K562 (cell line): ENCODE data around the gene PRPF8. TPM values are rescaled to one million over a fixed set of nuclear protein-coding genes. Genes with fewer than 3 reads are reported as not detected.

Experiments
- ATAC-seq: fragments of 200-7000 bp; cut with Tn5 transposase; 3 replicates; pipeline ENCODE4 v1.9.1; 2020; ENCODE audit warnings: moderate library complexity
- Bru-seq: library from RNA; stranded (reverse); fragments of 400-500 nt; gene quantifications from one replicate; lab custom pipeline; 2021; lab: Mats Ljungman, UMichigan
- BruChase-seq, 2 experiments: library from RNA; stranded (reverse); fragments of 400-500 nt; gene quantifications; one replicate each; lab custom pipeline; 2021; lab: Mats Ljungman, UMichigan
- BruUV-seq: library from RNA; stranded (reverse); fragments of 400-500 nt; replicated peaks from 2 replicates; lab custom pipeline; 2021; lab: Mats Ljungman, UMichigan
- CTCF ChIA-PET: fragments of 300-600 bp; formaldehyde crosslinking; extraction: SDS; loops from one replicate; lab custom pipeline; 2021; ENCODE audit warnings: low intra/inter-chr PET ratio; lab: Yijun Ruan, JAX
- POLR2A ChIA-PET: fragments of 300-600, 350-650 bp; sonication (Branson Sonifier 250); formaldehyde crosslinking; extraction: SDS; loops from one replicate; lab custom pipeline; 2021; ENCODE audit warnings: antibody characterized with exemption, inconsistent platforms; lab: Yijun Ruan, JAX
- DNase-seq, 4 experiments: peaks; one replicate each; pipeline versions ENCODE4 v3.0.0 to v3.0.0-alpha.2; 2011 to 2018; ENCODE audit warnings: low spot score in 3 of 4, mixed read lengths in 3 of 4; ENCODE audit errors: extremely low read depth in 1 of 4
- FAIRE-seq: peaks from 2 replicates; lab custom pipeline; 2011; peaks lifted over from hg19 to GRCh38; lab: Jason Lieb, UNC
- H2AFZ ChIP-seq: 2 replicates; pipeline ENCODE4 v1.6.0; 2011; ENCODE audit warnings: low read depth, low read length, control low read depth, inconsistent platforms
- H3K27ac ChIP-seq: fragments of 200-600 bp; 3 replicates; pipeline ENCODE4 v1.8.0; 2011; ENCODE audit warnings: low read depth, mild to moderate bottlenecking, control low read depth, inconsistent platforms, low read length, moderate library complexity, mixed read lengths; ENCODE audit errors: extremely low read depth
- H3K27me3 ChIP-seq, 2 experiments: fragments of 300-600 bp in 1 of 2; 2 replicates in 1 of 2; 3 replicates in 1 of 2; pipeline versions ENCODE4 v1.6.0 to v1.8.0; 2011; ENCODE audit warnings: inconsistent platforms in 2 of 2, low read length in 2 of 2, mild to moderate bottlenecking in 1 of 2, mixed read lengths in 1 of 2, moderate library complexity in 1 of 2; ENCODE audit not compliant: control insufficient read depth in 2 of 2, insufficient read depth in 2 of 2
- H3K36me3 ChIP-seq: fragments of 300-600 bp; 3 replicates; pipeline ENCODE4 v1.8.0; 2011; ENCODE audit warnings: mild to moderate bottlenecking, low read length, inconsistent platforms; ENCODE audit not compliant: control insufficient read depth, insufficient read depth
- H3K4me1 ChIP-seq, 2 experiments: fragments of 200-600 bp in 1 of 2; replicated peaks in 1 of 2; 2 replicates in 1 of 2; 3 replicates in 1 of 2; pipeline versions ENCODE4 v1.5.1 to v1.8.0; 2011; ENCODE audit warnings: inconsistent platforms in 2 of 2, low read length in 2 of 2, mild to moderate bottlenecking in 1 of 2, mixed read lengths in 1 of 2, moderate library complexity in 1 of 2; ENCODE audit not compliant: control insufficient read depth in 2 of 2, insufficient read depth in 2 of 2
- H3K4me2 ChIP-seq: 2 replicates; pipeline ENCODE4 v1.6.1; 2011; ENCODE audit warnings: low read length, control low read depth, inconsistent platforms, mixed read lengths; ENCODE audit not compliant: insufficient read depth
- H3K4me3 ChIP-seq: fragments of 200-600 bp; sonication (generic), shearing (Covaris generic); 2 replicates; pipeline ENCODE4 v1.5.1; 2016; ENCODE audit warnings: control low read depth, inconsistent platforms
- H3K79me2 ChIP-seq: fragments of 200-600 bp; 3 replicates; pipeline ENCODE4 v1.8.0; 2011; ENCODE audit warnings: low read length, inconsistent platforms; ENCODE audit not compliant: control insufficient read depth, insufficient read depth
- H3K9ac ChIP-seq, 2 experiments: 2 replicates each; pipeline versions ENCODE4 v1.6.0 to v1.6.1; 2011; ENCODE audit warnings: low read depth in 2 of 2, low read length in 2 of 2, control low read depth in 1 of 2, inconsistent platforms in 1 of 2, mild to moderate bottlenecking in 1 of 2, mixed read lengths in 1 of 2; ENCODE audit not compliant: insufficient read depth in 1 of 2
- H3K9me1 ChIP-seq: one replicate; pipeline ENCODE4 v1.6.0; 2011; ENCODE audit warnings: inconsistent platforms, mild to moderate bottlenecking, low read length, moderate library complexity; ENCODE audit not compliant: control insufficient read depth, insufficient read depth
- H3K9me3 ChIP-seq: replicated peaks from 2 replicates; pipeline ENCODE4 v1.5.1; 2011; ENCODE audit warnings: low read depth, low read length, inconsistent platforms; ENCODE audit not compliant: control insufficient read depth, insufficient read depth
- H4K20me1 ChIP-seq: replicated peaks from 2 replicates; pipeline ENCODE4 v1.6.1; 2011; ENCODE audit warnings: low read length, inconsistent platforms, mixed read lengths; ENCODE audit not compliant: control insufficient read depth, insufficient read depth
- ARID3B ChIP-seq: fragments of 250-450 bp; sonication (Bioruptor Pico); IDR thresholded peaks from 2 replicates; pipeline ENCODE4 v1.4.0; 2020; ENCODE audit warnings: borderline replicate concordance
- HMGXB4 ChIP-seq: sonication (generic); formaldehyde crosslinking; IDR thresholded peaks from 2 replicates; pipeline ENCODE4 v1.8.1; 2023; ENCODE audit warnings: mild to moderate bottlenecking, missing genetic modification reagents
- KHSRP ChIP-seq: fragments of 450-650 bp; IDR thresholded peaks from 2 replicates; pipeline ENCODE4 v1.6.1; 2017
- MAX ChIP-seq: sonication (generic); formaldehyde crosslinking; IDR thresholded peaks from 2 replicates; pipeline ENCODE4 v1.9.0; 2022; ENCODE audit warnings: mild to moderate bottlenecking, missing genetic modification reagents
- MCM5 ChIP-seq: fragments of 450-650 bp; IDR thresholded peaks from 2 replicates; pipeline ENCODE4 v1.6.1; 2016; ENCODE audit warnings: low read depth
- PHF20 ChIP-seq: fragments of 450-650 bp; IDR thresholded peaks from 2 replicates; pipeline ENCODE4 v1.6.1; 2018; ENCODE audit not compliant: partially characterized antibody
- POLR3G ChIP-seq: IDR thresholded peaks from 2 replicates; pipeline ENCODE4 v1.6.1; 2011; ENCODE audit not compliant: insufficient read length, insufficient replicate concordance; ENCODE audit errors: extremely low read depth
- PRMT5 ChIP-seq: sonication (generic); formaldehyde crosslinking; IDR thresholded peaks from 2 replicates; pipeline ENCODE4 v1.5.0; 2020; ENCODE audit warnings: missing genetic modification reagents
- ZNF263 ChIP-seq: sonication (generic); formaldehyde crosslinking; IDR thresholded peaks from 2 replicates; pipeline ENCODE4 v1.8.0; 2022; ENCODE audit warnings: mild to moderate bottlenecking, missing genetic modification reagents, borderline replicate concordance
- WGBS: fragments of 100-300 bp; shearing (Covaris generic); methylation state at CpG from one replicate; pipeline ENCODE4 v1.1.6; 2016; ENCODE audit warnings: low coverage, mixed read lengths; ENCODE audit not compliant: insufficient coverage; ENCODE audit errors: missing lambda C conversion rate; 5-methylcytosine and 5-hydroxymethylcytosine counted together
- in situ Hi-C: fragments of 300-500 bp; cut with MboI; formaldehyde crosslinking; loops from 4 replicates; pipeline ENCODE4 v1.15.0; 2018; ENCODE audit warnings: inconsistent platforms, mixed read lengths
- intact Hi-C: fragments of 100-400 bp; cut with micrococcal nuclease; formaldehyde crosslinking; loops from 2 replicates; pipeline ENCODE4 v1.14.2; 2022
- long read RNA-seq, 3 experiments: library from polyadenylated mRNA in 2 of 3; library from RNA in 1 of 3; unstranded in 2 of 3; stranded (forward) in 1 of 3; transcript quantifications; one replicate each; pipeline ENCODE4 v2.0.0, GENCODE V29; 2019 to 2022
- polyA minus RNA-seq, 3 experiments: library from RNA; depleted of rRNA, polyadenylated mRNA; stranded (reverse); fragments of >200 nt; gene quantifications; 2 replicates each; pipeline ENCODE4 v1.2.3, GENCODE V29; 2011
- polyA plus RNA-seq, 8 experiments: library from polyadenylated mRNA; depleted of rRNA in 4 of 8; stranded (reverse) in 5 of 8; unstranded in 3 of 8; fragments of >200 nt; fragmentation: Nextera tagmentation in 2 of 8; fragmentation: Illumina TruSeq in 1 of 8; extraction: Ambion mirVana in 2 of 8; extraction: Trizol in 1 of 8; gene quantifications; 2 replicates each; pipeline versions ENCODE4 v1.2.1 to v1.2.3, GENCODE V29; 2011 to 2014; ENCODE audit warnings: inconsistent platforms in 1 of 8, missing spikeins in 1 of 8
- total RNA-seq, 7 experiments: library from RNA; depleted of rRNA in 6 of 7; stranded (reverse); fragments of >200 nt in 6 of 7; fragmentation: Illumina TruSeq in 2 of 7; extraction: Trizol in 2 of 7; gene quantifications; 2 replicates each; pipeline versions ENCODE4 v1.2.1 to v1.2.3, GENCODE V29; 2011 to 2021; ENCODE audit warnings: low replicate concordance in 1 of 7

PRPF8 gene
- total RNA-seq (2011; cell fraction: chromatin; rRNA removed; ENCODE audit: low replicate concordance), result 654 and 969 TPM in 2 replicates
- total RNA-seq (2011; cell fraction: nucleolus; rRNA removed), result 322 and 340 TPM in 2 replicates
- 351 and 363 TPM in 2 replicates for total RNA-seq (2011; cell fraction: nucleoplasm; rRNA removed)
- 85.9 and 111 TPM in 2 replicates for total RNA-seq (2014; rRNA removed)
- 64.3 and 72.1 TPM in 2 replicates for total RNA-seq (2014; rRNA removed; fragmentation: Illumina TruSeq; extraction: Trizol)
- 64.6 and 74.2 TPM in 2 replicates for total RNA-seq (2015; rRNA removed; fragmentation: Illumina TruSeq; extraction: Trizol)
- 278 and 294 TPM in 2 replicates for total RNA-seq (2021)
- 64.3 and 160 TPM in 2 replicates for polyA plus RNA-seq (2011; rRNA removed)
- 111 and 123 TPM in 2 replicates for polyA plus RNA-seq (2011; cell fraction: cytosol; rRNA removed)
- 279 and 287 TPM in 2 replicates for polyA plus RNA-seq (2011; cell fraction: nucleus; rRNA removed)
- 137 and 179 TPM in 2 replicates for polyA plus RNA-seq (2012)
- 208 and 224 TPM in 2 replicates for polyA plus RNA-seq (2014; fragmentation: Illumina TruSeq; extraction: Trizol)
- 100 to 1,000 TPM; 128 to 174 TPM for polyA plus RNA-seq (2014; fragmentation: Nextera tagmentation; extraction: Ambion mirVana)
- polyA plus RNA-seq (2014; rRNA removed), result 77.2 and 85.9 TPM in 2 replicates
- 219 and 329 TPM in 2 replicates for polyA minus RNA-seq (2011; rRNA and poly(A)+ RNA removed)
- polyA minus RNA-seq (2011; cell fraction: cytosol; rRNA and poly(A)+ RNA removed), result 406 and 503 TPM in 2 replicates
- 87.5 and 163 TPM in 2 replicates for polyA minus RNA-seq (2011; cell fraction: nucleus; rRNA and poly(A)+ RNA removed)
- Bru-seq, nascent RNA, result percentile 76 among the genes with signal in this experiment
- BruChase-seq, experiment 1, labeled RNA remaining after a 2-hour chase, result percentile 83 among the genes with signal in this experiment
- BruChase-seq, experiment 2, labeled RNA remaining after a 6-hour chase, result percentile 92 among the genes with signal in this experiment
- long read RNA-seq, experiment 1, full-length matches to known transcripts, result 3 of 294 reads
- long read RNA-seq, experiment 1, partial matches to known transcripts, result 282 of 294 reads
- long read RNA-seq, experiment 1, other reads (novel, unspliced or antisense), result 9 of 294 reads
- long read RNA-seq, experiment 2, full-length matches to known transcripts, result 41 of 163 reads
- long read RNA-seq, experiment 2, partial matches to known transcripts, result 89 of 163 reads
- long read RNA-seq, experiment 2, other reads (novel, unspliced or antisense), result 33 of 163 reads
- long read RNA-seq, experiment 3, partial matches to known transcripts, result 14 of 15 reads
- long read RNA-seq, experiment 3, other reads (novel, unspliced or antisense), result 1 of 15 reads

- H3K9me1 ChIP-seq, result peaks cover 4% of the 10 kb centered on the region
- ATAC-seq (peak; percentile 100), FAIRE-seq (peak; percentile 97), DNase-seq (peak; percentile 88 to 97 (median 93))
- H3K27me3 ChIP-seq, result no peaks in the 10 kb centered on the region
- H3K4me1 ChIP-seq, result peaks cover 6 to 11% of the 10 kb centered on the region in 2 experiments; a peak in 4 of 5 replicates
- peaks cover 46% of the 10 kb centered on the region for H3K79me2 ChIP-seq
- peak within 1 kb of the TSS; percentile 87 for H3K4me2 ChIP-seq
- H2AFZ ChIP-seq, result peak within 1 kb of the TSS; percentile 93
- H3K4me3 ChIP-seq, result peak within 1 kb of the TSS; percentile 94
- H3K9ac ChIP-seq, result peak within 1 kb of the TSS; percentile 86 to 94
- ChIA-PET CTCF (no interaction called here), POLR2A (interaction anchor here (0.6 to 1.3 kb wide), 6 partner anchors 8 to 160 kb away, joined by 3 to 9 read pairs (median 3); no protein-coding TSS in a partner anchor)
- H3K9me3 ChIP-seq, result no peaks in the 10 kb centered on the region
- whole genome bisulfite sequencing, result under 1% methylated on average over 65 of the region's 72 CpGs
- intact Hi-C loops (loop anchor here (5.0 kb wide), 1 partner anchor 33 kb away; no protein-coding TSS in a partner anchor), in situ Hi-C loops (no loop called here)
- peak within 1 kb of the TSS; percentile 84 for H3K27ac ChIP-seq
- peaks cover 40% of the 10 kb centered on the region for H3K36me3 ChIP-seq
- peaks cover 13% of the 10 kb centered on the region; the same call in 1 of the 2 replicates for H4K20me1 ChIP-seq
- BruUV-seq, result TSS peak; percentile 46
- TF ChIP-seq ARID3B (CRISPR knock-in tag) (no peak), MAX (CRISPR knock-in tag) (peak; percentile 48; the same call in 1 of the 2 replicates), PRMT5 (no peak), POLR3G (no peak), MCM5 (no peak), KHSRP (no peak), PHF20 (peak; percentile 68), HMGXB4 (CRISPR knock-in tag) (no peak; the same call in 1 of the 2 replicates), ZNF263 (no peak)
Observed at GRCh38 chr17:1684378-1685189, at the start of gene PRPF8. Gene PRPF8 (minus strand): TSS chr17:1684867. CDS start chr17:1684571, 296 bp downstream.
